Camera-type eye (tissue), 1 donor: ENCODE measurements around the gene PKD1L1. TPM values are rescaled to one million over a fixed set of nuclear protein-coding genes. Genes with fewer than 3 reads are reported as not detected.

Source experiments
- total RNA-seq: library from RNA; depleted of rRNA; stranded (reverse); fragments of >200 nt; gene quantifications from one replicate; pipeline ENCODE4 v1.2.3, GENCODE V29; 2014

The PKD1L1 gene
- total RNA-seq: 2.1 TPM

GRCh38 chr7:47948141-47948790 lies at the start of gene PKD1L1:
TSS of gene PKD1L1 (minus strand) at chr7:47948466. CDS start at chr7:47948440, 26 bp downstream.

GRCh38 chr7:47979145-47979831 lies 31.0 kb upstream of the PKD1L1 start, which contains the start of gene HUS1:
TSS of gene HUS1 (minus strand) at chr7:47979615. CDS start at chr7:47979519, 96 bp downstream.

Other genes with a start within 250 kb of the PKD1L1 start
- gene HUS1, start 31.1 kb upstream of the PKD1L1 start, total RNA-seq: 72.1 TPM
- not detected for gene SUN3, start 80.6 kb upstream of the PKD1L1 start, total RNA-seq
- gene C7orf57, start 87.1 kb upstream of the PKD1L1 start, total RNA-seq: 0.22 TPM
- gene UPP1, start 140.8 kb upstream of the PKD1L1 start, total RNA-seq: 8.5 TPM
- 1.8 TPM for gene ABCA13, start 223.0 kb upstream of the PKD1L1 start, total RNA-seq